Neutrophil (primary cell): ENCODE results near the gene SLC9A7.

ENCODE experiments used
- H3K27ac ChIP-seq: fragments of 200-600 bp; sonication (generic); 2 replicates; pipeline ENCODE4 v1.5.1; 2016; ENCODE audit warnings: mild to moderate bottlenecking, moderate library complexity
- H3K27me3 ChIP-seq: fragments of 200-600 bp; sonication (generic); 2 replicates; pipeline ENCODE4 v1.6.0; 2016; ENCODE audit warnings: mild to moderate bottlenecking
- H3K36me3 ChIP-seq: fragments of 200-600 bp; sonication (generic); 2 replicates; pipeline ENCODE4 v1.5.1; 2017
- H3K4me1 ChIP-seq, 2 experiments: fragments of 200-600 bp in 1 of 2; sonication (generic) in 1 of 2; 1 replicate in 1 of 2; 2 replicates in 1 of 2; pipeline versions ENCODE4 v1.5.1 to v1.6.1; 2013 to 2016; ENCODE audit warnings: low read depth in 1 of 2, low read length in 1 of 2, mild to moderate bottlenecking in 1 of 2, moderate library complexity in 1 of 2; ENCODE audit not compliant: control insufficient read depth in 1 of 2, insufficient read depth in 1 of 2
- H3K4me3 ChIP-seq, 2 experiments: fragments of 200-600 bp in 1 of 2; sonication (generic) in 1 of 2; 1 replicate in 1 of 2; 2 replicates in 1 of 2; pipeline ENCODE4 v1.5.1; 2013 to 2016; ENCODE audit warnings: low read depth in 1 of 2, low read length in 1 of 2, mild to moderate bottlenecking in 1 of 2, moderate library complexity in 1 of 2
- H3K9me3 ChIP-seq: fragments of 200-600 bp; sonication (generic); 2 replicates; pipeline ENCODE4 v1.5.1; 2016
- TF ChIP-seq, protein P1 (sequence below): fragments of 200-600 bp; sonication (generic); IDR thresholded peaks from 2 replicates; pipeline ENCODE4 v1.5.1; 2016; ENCODE audit warnings: antibody characterized with exemption

The SLC9A7 gene

DNA sequence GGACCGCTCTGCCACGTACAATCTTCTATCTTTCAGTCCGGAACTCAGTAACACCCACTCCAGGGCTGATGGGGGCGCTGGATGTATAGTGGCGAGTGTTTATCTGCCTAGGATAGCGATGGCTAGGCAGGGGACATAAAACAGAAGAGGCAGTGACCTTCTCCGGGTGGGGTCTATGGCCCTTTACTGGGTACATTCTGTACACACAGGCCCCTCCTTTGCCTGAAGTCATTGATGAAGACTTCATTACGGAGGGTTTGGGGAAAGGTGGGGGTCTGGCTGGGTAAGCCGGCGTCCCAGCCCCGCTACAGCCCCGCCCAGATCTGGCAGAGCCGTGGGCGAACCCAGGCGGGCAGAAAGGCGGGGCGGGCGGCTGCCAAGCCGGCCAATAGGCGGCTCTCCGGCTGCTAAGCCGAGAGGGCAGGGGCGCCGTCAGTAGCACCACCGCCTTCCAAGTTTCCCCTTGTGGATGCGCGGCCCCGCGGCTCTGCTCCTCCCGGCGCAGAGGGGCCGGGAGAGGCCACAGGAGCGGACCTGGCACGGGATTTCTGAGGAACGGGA lies 185.5 kb downstream of the SLC9A7 start, which contains the start of gene CHST7:
CHST7 (plus strand) TSS at position 435 of the 561 bp plus-strand sequence. CDS start 167 bp downstream, outside the sequence.
- peaks cover 20% of the 10 kb centered on the region for H3K27me3 ChIP-seq
- H3K27ac ChIP-seq = peak within 1 kb of the TSS; percentile 45
- TF ChIP-seq, protein P1, sequence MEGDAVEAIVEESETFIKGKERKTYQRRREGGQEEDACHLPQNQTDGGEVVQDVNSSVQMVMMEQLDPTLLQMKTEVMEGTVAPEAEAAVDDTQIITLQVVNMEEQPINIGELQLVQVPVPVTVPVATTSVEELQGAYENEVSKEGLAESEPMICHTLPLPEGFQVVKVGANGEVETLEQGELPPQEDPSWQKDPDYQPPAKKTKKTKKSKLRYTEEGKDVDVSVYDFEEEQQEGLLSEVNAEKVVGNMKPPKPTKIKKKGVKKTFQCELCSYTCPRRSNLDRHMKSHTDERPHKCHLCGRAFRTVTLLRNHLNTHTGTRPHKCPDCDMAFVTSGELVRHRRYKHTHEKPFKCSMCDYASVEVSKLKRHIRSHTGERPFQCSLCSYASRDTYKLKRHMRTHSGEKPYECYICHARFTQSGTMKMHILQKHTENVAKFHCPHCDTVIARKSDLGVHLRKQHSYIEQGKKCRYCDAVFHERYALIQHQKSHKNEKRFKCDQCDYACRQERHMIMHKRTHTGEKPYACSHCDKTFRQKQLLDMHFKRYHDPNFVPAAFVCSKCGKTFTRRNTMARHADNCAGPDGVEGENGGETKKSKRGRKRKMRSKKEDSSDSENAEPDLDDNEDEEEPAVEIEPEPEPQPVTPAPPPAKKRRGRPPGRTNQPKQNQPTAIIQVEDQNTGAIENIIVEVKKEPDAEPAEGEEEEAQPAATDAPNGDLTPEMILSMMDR = no peak
- H3K36me3 ChIP-seq = no peaks in the 10 kb centered on the region
- H3K9me3 ChIP-seq = no peaks in the 10 kb centered on the region
- peaks cover 25 to 35% of the 10 kb centered on the region in 2 experiments for H3K4me1 ChIP-seq
- H3K4me3 ChIP-seq = peak within 1 kb of the TSS; percentile 71 to 76

DNA sequence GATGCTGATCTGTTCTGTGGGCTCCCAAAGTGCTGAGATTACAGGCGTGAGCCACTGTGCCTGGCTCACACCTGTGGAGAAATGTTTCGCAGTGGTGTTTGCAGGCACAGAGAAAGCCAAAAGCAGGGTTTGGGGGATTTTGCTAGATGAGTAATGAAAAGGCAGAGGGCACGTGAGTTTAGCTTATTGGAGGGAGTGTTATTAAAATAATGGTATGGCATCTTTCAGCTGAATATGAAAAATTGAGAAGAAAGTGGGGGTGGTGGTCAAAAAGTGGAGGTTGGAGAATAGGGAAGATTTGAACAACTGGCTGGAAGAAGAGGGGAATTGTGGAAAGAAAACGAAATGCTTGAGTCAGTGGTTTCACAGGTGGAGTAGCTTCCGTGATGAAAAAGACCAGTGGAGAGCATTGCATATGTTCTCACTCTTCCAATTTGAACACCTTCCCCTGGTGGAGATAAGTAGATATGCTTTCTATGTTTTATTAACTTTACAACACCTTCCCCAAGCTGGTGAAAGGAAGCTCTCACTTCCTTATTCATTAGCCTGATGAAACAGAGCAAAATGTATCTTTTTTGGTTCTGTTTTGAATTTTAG lies 186.5 kb downstream of the SLC9A7 start:
- H3K4me1 ChIP-seq = peaks cover 25 to 35% of the 10 kb centered on the region in 2 experiments
- no peaks in the 10 kb centered on the region for H3K36me3 ChIP-seq
- no peak overlapping the region for H3K4me3 ChIP-seq
- peak overlapping the region; percentile 29 for H3K27ac ChIP-seq
- no peaks in the 10 kb centered on the region for H3K9me3 ChIP-seq
- TF ChIP-seq, protein P1 = no peak
- H3K27me3 ChIP-seq = peaks cover 20% of the 10 kb centered on the region

DNA sequence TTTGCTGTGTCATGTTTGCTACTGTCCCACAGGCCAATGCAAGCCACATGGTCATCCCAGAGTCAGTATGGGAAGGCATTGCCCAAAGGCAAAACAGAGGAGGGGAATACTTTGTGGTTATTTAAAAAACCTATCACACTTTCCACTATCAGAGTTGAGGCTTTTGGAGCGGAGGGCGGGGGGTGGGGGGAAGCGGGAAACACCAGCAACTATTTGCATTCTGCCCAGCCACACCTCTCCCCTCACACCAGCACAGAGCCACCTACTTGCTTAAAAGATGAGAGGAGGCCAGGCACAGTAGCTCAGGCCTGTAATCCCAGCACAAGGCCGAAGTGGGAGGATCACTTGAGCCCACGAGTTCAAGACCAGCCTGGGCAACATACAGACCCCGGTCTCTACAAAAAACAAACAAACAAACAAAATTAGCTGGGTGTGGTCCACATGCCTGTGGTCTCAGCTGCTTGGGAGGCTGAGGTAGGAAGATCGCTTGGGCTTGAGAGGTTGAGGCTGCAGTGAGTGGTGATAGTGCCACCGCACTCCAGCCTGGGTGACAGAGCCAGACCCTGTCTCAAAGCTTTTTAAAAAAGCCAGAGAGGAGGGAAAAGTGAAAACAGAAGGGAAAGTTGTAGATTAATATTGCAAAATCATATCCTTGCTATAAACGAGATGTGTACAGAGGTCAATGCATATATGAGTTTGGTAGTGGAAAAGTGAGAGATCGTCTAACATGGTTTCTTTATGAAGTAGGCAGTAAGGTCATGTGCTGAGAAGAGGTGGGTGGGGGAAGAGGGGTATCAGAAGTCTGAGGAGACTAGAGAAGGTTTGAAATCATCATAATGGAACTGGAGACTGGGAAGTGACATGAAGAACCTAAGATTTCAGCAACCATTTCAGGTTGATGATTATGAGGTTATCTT lies 187.2 kb downstream of the SLC9A7 start:
- Histone ChIP-seq H3K4me1 (peaks cover 25 to 35% of the 10 kb centered on the region in 2 experiments), H3K27me3 (peaks cover 20% of the 10 kb centered on the region), H3K4me3 (no peak overlapping the region), H3K36me3 (no peaks in the 10 kb centered on the region), H3K9me3 (no peaks in the 10 kb centered on the region), H3K27ac (no peak overlapping the region)
- TF ChIP-seq, protein P1 = no peak

DNA sequence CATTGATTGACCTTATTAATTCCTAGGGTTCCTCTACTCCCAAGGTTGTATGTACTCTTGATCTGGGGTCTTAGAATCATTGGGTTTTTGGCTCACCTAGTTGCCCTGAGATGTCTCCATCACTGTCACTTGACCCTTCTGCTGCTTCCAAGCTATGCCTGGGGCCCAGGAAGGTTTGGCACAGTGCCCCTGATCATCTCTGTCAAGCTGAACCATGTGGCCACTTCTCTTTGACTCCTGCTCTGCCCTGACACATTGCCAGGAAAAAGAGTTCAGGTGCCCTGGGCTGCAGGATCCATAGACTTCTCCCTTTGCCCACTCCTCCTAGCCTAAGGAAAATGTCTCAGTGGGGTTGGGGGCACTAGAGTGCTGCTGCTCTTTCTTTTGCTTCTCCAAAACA lies 189.3 kb downstream of the SLC9A7 start:
- TF ChIP-seq, protein P1 = no peak
- peaks cover 8% of the 10 kb centered on the region for H3K27me3 ChIP-seq
- H3K27ac ChIP-seq = no peak overlapping the region
- peaks cover 13 to 17% of the 10 kb centered on the region in 2 experiments for H3K4me1 ChIP-seq
- H3K36me3 ChIP-seq = no peaks in the 10 kb centered on the region
- no peaks in the 10 kb centered on the region for H3K9me3 ChIP-seq
- no peak overlapping the region for H3K4me3 ChIP-seq

DNA sequence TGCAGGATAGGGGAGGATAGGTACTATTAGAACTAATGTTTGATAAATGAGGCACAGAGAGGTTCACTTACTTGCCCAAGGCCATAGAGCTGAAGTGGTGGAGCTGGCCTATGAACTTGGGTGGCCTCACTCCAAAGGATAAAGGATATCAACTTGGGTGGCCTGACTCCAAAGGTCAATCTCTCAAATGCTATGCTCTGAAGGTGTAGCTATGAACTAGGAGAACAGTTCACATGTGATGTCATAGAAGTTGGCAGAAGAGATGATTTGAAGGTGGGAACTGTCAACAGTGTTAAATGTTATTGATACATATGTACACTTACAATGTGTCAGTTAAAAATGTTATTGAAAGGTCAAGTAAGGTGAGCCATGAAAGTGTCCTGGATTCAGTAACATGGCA lies 191.5 kb downstream of the SLC9A7 start:
- H3K4me3 ChIP-seq = no peak overlapping the region
- H3K27ac ChIP-seq = no peak overlapping the region
- TF ChIP-seq, protein P1 = no peak
- H3K4me1 ChIP-seq = peaks cover 1 to 3% of the 10 kb centered on the region in 2 experiments
- no peaks in the 10 kb centered on the region for H3K36me3 ChIP-seq
- H3K9me3 ChIP-seq = no peaks in the 10 kb centered on the region
- H3K27me3 ChIP-seq = no peaks in the 10 kb centered on the region
